Tibial nerve (tissue), 4 donors: ENCODE measurements around the gene STMP1.

Experiments used
- EP300 ChIP-seq, 2 donors: sonication (generic); formaldehyde crosslinking; IDR thresholded peaks; one replicate each; pipeline ENCODE4 v1.6.1; 2017; ENCODE audit warnings: antibody characterized with exemption in 2 of 2, mild to moderate bottlenecking in 1 of 2
- POLR2A ChIP-seq, 2 donors: fragments of 450-650 bp; IDR thresholded peaks; one replicate each; pipeline ENCODE4 v1.6.1; 2017; ENCODE audit warnings: antibody characterized with exemption in 2 of 2, mild to moderate bottlenecking in 2 of 2, moderate library complexity in 2 of 2
- TF ChIP-seq, protein P1 (sequence below), 5 experiments: fragments of 200-600 bp in 3 of 5; fragments of 450-650 bp in 2 of 5; sonication (generic) in 3 of 5; IDR thresholded peaks; one replicate each; pipeline ENCODE4 v1.5.1; 2016 to 2019; ENCODE audit warnings: antibody characterized with exemption in 5 of 5, mild to moderate bottlenecking in 3 of 5, moderate library complexity in 2 of 5

DNA sequence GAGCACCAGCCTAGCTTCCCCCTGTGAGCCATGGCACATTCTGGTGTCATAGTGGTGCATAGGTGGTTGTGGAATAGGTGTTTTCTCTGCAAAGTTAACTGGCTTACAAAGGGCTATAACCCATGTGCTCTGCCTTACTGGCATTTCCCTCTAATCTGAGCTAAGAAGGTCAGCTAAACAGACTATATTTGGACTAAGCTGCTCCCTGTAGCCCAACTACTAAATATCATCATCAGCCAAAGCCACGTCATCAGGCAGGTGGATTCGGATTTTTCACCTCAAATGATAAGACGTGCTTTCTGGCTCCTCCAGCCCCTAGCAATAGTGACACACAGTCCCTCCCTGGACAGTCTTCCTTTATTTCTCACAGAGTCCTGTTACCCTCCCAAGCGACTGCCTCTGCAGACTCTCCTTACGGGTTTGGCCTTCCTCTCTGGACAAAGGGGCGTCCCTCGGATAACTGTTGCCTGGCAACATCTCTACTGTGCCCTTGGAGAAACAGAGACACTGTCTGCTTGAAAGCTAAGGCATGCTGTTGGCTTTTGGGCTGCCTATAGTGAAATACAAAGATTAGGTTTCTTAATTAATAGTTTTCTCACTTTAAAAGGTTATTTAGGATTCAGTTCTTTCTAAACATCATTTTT lies 56.6 kb downstream of the STMP1 start:
- TF ChIP-seq, protein P1, sequence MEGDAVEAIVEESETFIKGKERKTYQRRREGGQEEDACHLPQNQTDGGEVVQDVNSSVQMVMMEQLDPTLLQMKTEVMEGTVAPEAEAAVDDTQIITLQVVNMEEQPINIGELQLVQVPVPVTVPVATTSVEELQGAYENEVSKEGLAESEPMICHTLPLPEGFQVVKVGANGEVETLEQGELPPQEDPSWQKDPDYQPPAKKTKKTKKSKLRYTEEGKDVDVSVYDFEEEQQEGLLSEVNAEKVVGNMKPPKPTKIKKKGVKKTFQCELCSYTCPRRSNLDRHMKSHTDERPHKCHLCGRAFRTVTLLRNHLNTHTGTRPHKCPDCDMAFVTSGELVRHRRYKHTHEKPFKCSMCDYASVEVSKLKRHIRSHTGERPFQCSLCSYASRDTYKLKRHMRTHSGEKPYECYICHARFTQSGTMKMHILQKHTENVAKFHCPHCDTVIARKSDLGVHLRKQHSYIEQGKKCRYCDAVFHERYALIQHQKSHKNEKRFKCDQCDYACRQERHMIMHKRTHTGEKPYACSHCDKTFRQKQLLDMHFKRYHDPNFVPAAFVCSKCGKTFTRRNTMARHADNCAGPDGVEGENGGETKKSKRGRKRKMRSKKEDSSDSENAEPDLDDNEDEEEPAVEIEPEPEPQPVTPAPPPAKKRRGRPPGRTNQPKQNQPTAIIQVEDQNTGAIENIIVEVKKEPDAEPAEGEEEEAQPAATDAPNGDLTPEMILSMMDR (IDR thresholded peaks at IDR 0.05) = no peak
- TF ChIP-seq EP300 (IDR thresholded peaks at IDR 0.05) (no peak), POLR2A (IDR thresholded peaks at IDR 0.05) (no peak)
